Duodenal mucosa (tissue), 2 donors: ENCODE results near the gene BLM.

Experiments
- H3K27ac ChIP-seq: one replicate; pipeline ENCODE4 v1.7.0; 2013; ENCODE audit warnings: low read depth, low read length
- H3K27me3 ChIP-seq, 2 donors: one replicate each; pipeline ENCODE4 v1.7.0; 2013; ENCODE audit warnings: low read length in 2 of 2, control low read depth in 1 of 2; ENCODE audit not compliant: insufficient read depth in 2 of 2, control insufficient read depth in 1 of 2
- H3K36me3 ChIP-seq, 2 donors: one replicate each; pipeline ENCODE4 v1.7.0; 2013; ENCODE audit warnings: low read length in 2 of 2, control low read depth in 1 of 2; ENCODE audit not compliant: insufficient read depth in 2 of 2, control insufficient read depth in 1 of 2
- H3K4me1 ChIP-seq, 2 donors: one replicate each; pipeline ENCODE4 v1.7.0; 2013; ENCODE audit warnings: low read length in 2 of 2, control low read depth in 1 of 2; ENCODE audit not compliant: insufficient read depth in 2 of 2, control insufficient read depth in 1 of 2
- H3K4me3 ChIP-seq, 2 donors: one replicate each; pipeline ENCODE4 v1.7.0; 2013; ENCODE audit warnings: low read length in 2 of 2, low read depth in 1 of 2
- H3K9ac ChIP-seq, 2 donors: one replicate each; pipeline ENCODE4 v1.7.0; 2013; ENCODE audit warnings: low read length in 2 of 2, low read depth in 1 of 2
- H3K9me3 ChIP-seq, 2 donors: one replicate each; pipeline ENCODE4 v1.7.0; 2013; ENCODE audit warnings: low read length in 2 of 2, control low read depth in 1 of 2; ENCODE audit not compliant: control insufficient read depth in 1 of 2

Gene BLM

GRCh38 chr15:90860450-90860849, 143.3 kb downstream of the BLM start:
- Histone ChIP-seq H3K27ac (no peak overlapping the region), H3K9me3 (no peaks in the 10 kb centered on the region), H3K36me3 (no peaks in the 10 kb centered on the region), H3K9ac (no peak overlapping the region), H3K4me1 (peaks cover 11 to 13% of the 10 kb centered on the region in 2 donors), H3K27me3 (no peaks in the 10 kb centered on the region), H3K4me3 (no peak overlapping the region)

- Histone ChIP-seq H3K4me3 (no peak overlapping the region), H3K4me1 (peaks cover 11 to 13% of the 10 kb centered on the region in 2 donors), H3K9me3 (no peaks in the 10 kb centered on the region), H3K36me3 (no peaks in the 10 kb centered on the region), H3K27ac (no peak overlapping the region), H3K9ac (no peak overlapping the region), H3K27me3 (no peaks in the 10 kb centered on the region)
These were observed 144.0 kb downstream of the BLM start for GRCh38 chr15:90860942-90861675.

DNA sequence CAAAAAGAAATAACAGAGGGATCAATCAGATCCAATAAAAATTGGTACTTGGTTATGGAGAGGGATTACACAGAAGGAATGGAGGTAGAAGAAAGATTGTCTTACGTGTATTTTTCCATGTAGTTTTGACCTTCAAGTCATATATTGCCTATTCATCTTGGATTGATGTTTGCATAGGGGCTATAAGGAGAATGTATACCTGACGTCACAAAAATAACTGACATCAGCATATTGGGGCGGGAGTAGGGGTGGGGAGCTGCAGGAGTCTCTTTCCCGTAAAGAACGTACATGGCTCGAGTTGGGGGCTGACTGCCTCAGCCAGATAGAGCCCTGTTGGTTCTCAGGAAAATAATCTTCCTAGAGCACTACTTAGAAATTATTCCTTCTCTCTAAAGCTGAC, 145.3 kb downstream of the BLM start:
- Histone ChIP-seq H3K27ac (no peak overlapping the region), H3K27me3 (no peaks in the 10 kb centered on the region), H3K36me3 (no peaks in the 10 kb centered on the region), H3K4me3 (no peak overlapping the region), H3K9ac (no peak overlapping the region), H3K9me3 (no peaks in the 10 kb centered on the region), H3K4me1 (peaks cover 5 to 10% of the 10 kb centered on the region in 2 donors)

DNA sequence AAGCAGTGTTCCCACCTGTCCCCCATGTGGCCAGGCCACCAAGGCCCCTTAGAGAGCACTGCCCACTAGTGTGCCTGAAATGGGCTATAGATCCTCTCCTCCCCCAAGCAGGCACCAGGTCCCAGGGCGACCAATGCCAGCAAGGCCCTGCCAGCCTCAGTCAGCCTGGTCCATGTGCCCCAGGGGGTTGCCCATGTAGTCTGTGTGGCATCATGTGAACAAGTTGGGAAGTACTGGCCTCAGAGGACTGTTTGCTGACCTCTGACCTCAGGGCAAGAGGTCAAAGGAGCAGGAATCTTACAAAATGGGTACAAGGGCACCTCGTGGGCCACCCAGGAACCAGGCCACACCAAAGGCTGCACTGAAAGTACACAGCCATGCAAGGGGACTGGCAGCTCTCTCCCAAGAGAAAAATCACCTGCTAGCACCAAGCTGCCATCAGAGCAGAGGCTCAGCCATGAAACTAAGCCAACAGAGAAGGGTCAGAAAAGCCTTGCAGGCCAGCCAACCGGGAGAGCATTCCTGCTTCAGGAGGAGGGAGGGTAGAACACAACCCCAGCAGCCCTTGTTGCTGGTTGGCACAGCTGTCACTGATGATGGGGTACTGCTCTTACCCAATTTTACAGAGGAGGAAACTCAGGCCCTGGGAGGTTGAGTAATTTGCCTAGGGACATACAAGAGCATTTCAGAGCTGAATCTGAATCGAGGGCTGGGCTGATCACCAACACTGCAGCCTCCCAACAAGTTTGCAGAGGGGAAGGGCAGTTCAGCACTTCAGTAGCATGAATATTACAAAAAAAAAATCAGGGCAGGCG, 146.0 kb downstream of the BLM start:
- peaks cover 7 to 12% of the 10 kb centered on the region in 2 donors for H3K4me1 ChIP-seq
- no peak overlapping the region for H3K27ac ChIP-seq
- no peaks in the 10 kb centered on the region for H3K36me3 ChIP-seq
- H3K9me3 ChIP-seq: no peaks in the 10 kb centered on the region
- H3K4me3 ChIP-seq: no peak overlapping the region
- H3K27me3 ChIP-seq: no peaks in the 10 kb centered on the region
- H3K9ac ChIP-seq: no peak overlapping the region

- Histone ChIP-seq H3K27ac (no peak overlapping the region), H3K4me1 (peaks cover 13 to 19% of the 10 kb centered on the region in 2 donors), H3K9ac (no peak overlapping the region), H3K27me3 (no peaks in the 10 kb centered on the region), H3K36me3 (no peaks in the 10 kb centered on the region), H3K4me3 (no peak overlapping the region), H3K9me3 (no peaks in the 10 kb centered on the region)
These were observed 146.8 kb downstream of the BLM start for GRCh38 chr15:90863987-90864386.

- H3K27me3 ChIP-seq: no peaks in the 10 kb centered on the region
- H3K36me3 ChIP-seq: no peaks in the 10 kb centered on the region
- no peak overlapping the region for H3K9ac ChIP-seq
- H3K9me3 ChIP-seq: no peaks in the 10 kb centered on the region
- no peak overlapping the region for H3K4me3 ChIP-seq
- H3K4me1 ChIP-seq: peaks cover 14 to 20% of the 10 kb centered on the region in 2 donors
- no peak overlapping the region for H3K27ac ChIP-seq
These were observed 147.4 kb downstream of the BLM start for GRCh38 chr15:90864507-90864906.

GRCh38 chr15:90865702-90866101, 148.6 kb downstream of the BLM start:
- no peaks in the 10 kb centered on the region for H3K27me3 ChIP-seq
- no peak overlapping the region for H3K4me3 ChIP-seq
- peaks cover 25 to 27% of the 10 kb centered on the region in 2 donors for H3K4me1 ChIP-seq
- no peak overlapping the region for H3K27ac ChIP-seq
- H3K9me3 ChIP-seq: no peaks in the 10 kb centered on the region
- no peak overlapping the region for H3K9ac ChIP-seq
- no peaks in the 10 kb centered on the region for H3K36me3 ChIP-seq
